Measurements from ENCODE around the gene IKZF2. TPM values are rescaled to one million over a fixed set of nuclear protein-coding genes. Genes with fewer than 3 reads are reported as not detected.

The IKZF2 gene
- total RNA-seq, 2 donors from 2014 or later: 16.2 to 26.5 TPM

DNA sequence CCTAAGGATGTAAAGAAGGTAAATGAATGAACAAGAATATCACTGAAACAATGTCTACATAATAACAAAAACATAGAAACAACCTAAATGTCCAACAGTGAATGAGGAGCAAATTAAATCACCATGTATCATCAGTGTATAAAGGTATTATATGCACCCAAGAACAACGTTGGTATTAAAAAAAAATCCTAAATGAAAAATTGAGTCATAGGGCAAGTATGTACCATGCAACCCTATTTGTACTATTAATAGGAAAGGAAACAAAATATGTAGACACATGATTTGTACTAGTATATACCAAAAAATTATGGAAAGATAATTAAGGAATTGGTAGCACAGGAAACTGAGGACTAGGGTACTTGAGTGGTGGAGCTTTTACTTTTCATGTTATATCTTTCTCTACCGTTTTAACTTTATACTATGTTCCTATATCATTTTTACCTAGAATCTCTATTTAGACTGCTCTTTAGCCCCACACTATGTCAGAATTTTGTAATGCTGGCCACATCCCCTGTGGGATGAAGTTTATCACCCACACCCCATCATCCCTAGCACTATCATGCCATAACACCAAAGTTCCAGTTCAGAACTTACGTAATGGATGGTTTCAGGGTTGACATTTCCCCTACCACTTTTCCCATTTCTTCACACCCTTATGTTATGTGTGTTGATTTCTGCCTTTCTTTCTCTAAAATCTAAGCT is 25.6 kb downstream of the IKZF2 start:
- ATAC-seq (ENCODE audit: insufficient number of reproducible peaks, low FRiP score, low read depth): no peak
- H3K9me3 ChIP-seq: no peaks in the 10 kb centered on the region
- DNase-seq (ENCODE audit: low spot score): no peak

DNA sequence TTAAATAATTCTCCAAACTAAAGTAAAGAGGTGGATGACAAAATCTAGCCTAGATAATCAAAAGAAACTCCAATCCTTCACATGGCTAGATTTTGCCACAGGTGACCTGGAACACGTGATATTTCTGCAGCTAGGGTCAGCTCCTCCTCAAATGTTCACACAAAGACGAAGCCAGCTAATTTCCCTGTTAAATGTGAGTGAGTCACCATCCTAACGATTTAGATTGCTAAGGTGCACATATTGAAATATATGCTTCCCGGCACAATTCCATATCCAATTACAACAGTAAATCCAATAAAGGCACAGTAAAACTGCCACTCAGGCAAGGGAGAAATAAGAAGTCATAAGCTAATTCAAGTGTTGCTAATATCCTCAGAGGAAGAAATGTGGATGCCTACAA is 28.7 kb downstream of the IKZF2 start:
- no peak for TF ChIP-seq CTCF (IDR thresholded peaks at IDR 0.05)
- ATAC-seq (ENCODE audit: insufficient number of reproducible peaks, low FRiP score, low read depth): no peak
- Histone ChIP-seq H3K4me1 (ENCODE audit: control insufficient read depth in 1 of 2, low read depth in 2 of 2) (peaks cover 4 to 21% of the 10 kb centered on the region in 2 donors), H3K4me3 (no peak overlapping the region), H3K9me3 (no peaks in the 10 kb centered on the region), H3K36me3 (no peaks in the 10 kb centered on the region), H3K27me3 (replicated peaks; ENCODE audit: insufficient read depth) (no peaks in the 10 kb centered on the region), H3K27ac (no peak overlapping the region)
- no peak for DNase-seq (ENCODE audit: low spot score)

More for the DNA sequence above, 25.6 kb downstream of the IKZF2 start:
- Histone ChIP-seq H3K27ac (no peak overlapping the region), H3K36me3 (no peaks in the 10 kb centered on the region), H3K27me3 (replicated peaks; ENCODE audit: insufficient read depth) (no peaks in the 10 kb centered on the region), H3K4me1 (ENCODE audit: control insufficient read depth in 1 of 2, low read depth in 2 of 2) (peaks cover 4 to 14% of the 10 kb centered on the region in 2 donors), H3K4me3 (no peak overlapping the region)
- TF ChIP-seq CTCF (IDR thresholded peaks at IDR 0.05): no peak

DNA sequence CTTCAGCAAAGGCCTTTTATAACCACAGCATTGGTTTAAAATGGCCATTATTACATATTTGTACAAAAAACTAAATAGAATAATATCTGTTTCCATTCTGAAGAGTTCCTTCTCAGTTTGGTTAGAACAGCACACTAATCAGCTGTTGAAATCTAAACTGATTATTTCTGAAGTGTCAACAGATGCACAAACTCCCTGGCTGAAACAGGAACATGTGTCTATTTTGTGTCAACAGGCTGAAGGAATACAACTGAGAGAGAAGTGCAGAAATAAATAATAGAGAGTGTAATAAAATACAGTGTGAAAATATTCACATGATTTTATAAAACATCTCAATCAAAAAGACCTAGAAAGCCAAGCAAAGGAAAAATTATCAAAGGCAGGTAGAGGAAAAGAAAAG is 29.7 kb downstream of the IKZF2 start:
- Histone ChIP-seq H3K27ac (no peak overlapping the region), H3K36me3 (no peaks in the 10 kb centered on the region), H3K4me3 (no peak overlapping the region), H3K4me1 (ENCODE audit: control insufficient read depth in 1 of 2, low read depth in 2 of 2) (peaks cover 4 to 21% of the 10 kb centered on the region in 2 donors), H3K9me3 (no peaks in the 10 kb centered on the region), H3K27me3 (replicated peaks; ENCODE audit: insufficient read depth) (no peaks in the 10 kb centered on the region)
- DNase-seq (ENCODE audit: low spot score) (no peak), ATAC-seq (ENCODE audit: insufficient number of reproducible peaks, low FRiP score, low read depth) (no peak)
- no peak for TF ChIP-seq CTCF (IDR thresholded peaks at IDR 0.05)

GRCh38 chr2:213119061-213119809 is 32.2 kb downstream of the IKZF2 start:
- H3K9me3 ChIP-seq: no peaks in the 10 kb centered on the region
- no peaks in the 10 kb centered on the region for H3K27me3 ChIP-seq (replicated peaks; ENCODE audit: insufficient read depth)
- TF ChIP-seq CTCF (IDR thresholded peaks at IDR 0.05): no peak
- DNase-seq (ENCODE audit: low spot score) (no peak), ATAC-seq (ENCODE audit: insufficient number of reproducible peaks, low FRiP score, low read depth) (no peak)
- H3K36me3 ChIP-seq: no peaks in the 10 kb centered on the region
- H3K4me3 ChIP-seq: no peak overlapping the region
- H3K4me1 ChIP-seq (ENCODE audit: control insufficient read depth in 1 of 2, low read depth in 2 of 2): peaks cover 0 to 7% of the 10 kb centered on the region in 2 donors
- no peak overlapping the region for H3K27ac ChIP-seq

GRCh38 chr2:213108308-213108707 is 43.1 kb downstream of the IKZF2 start:
- DNase-seq (ENCODE audit: low spot score) (no peak), ATAC-seq (ENCODE audit: insufficient number of reproducible peaks, low FRiP score, low read depth) (no peak)
- Histone ChIP-seq H3K9me3 (no peaks in the 10 kb centered on the region), H3K36me3 (no peaks in the 10 kb centered on the region), H3K4me3 (no peak overlapping the region), H3K4me1 (ENCODE audit: control insufficient read depth in 1 of 2, low read depth in 2 of 2) (peaks cover 13 to 19% of the 10 kb centered on the region in 2 donors), H3K27me3 (replicated peaks; ENCODE audit: insufficient read depth) (no peaks in the 10 kb centered on the region), H3K27ac (no peak overlapping the region)
- no peak for TF ChIP-seq CTCF (IDR thresholded peaks at IDR 0.05)

All from thoracic aorta (tissue), 2 donors.